Spinal cord (tissue), 10 donors: Measurements from ENCODE around the gene PHKG1. TPM values are rescaled to one million over a fixed set of nuclear protein-coding genes. Genes with fewer than 3 reads are reported as not detected.
"Not testable (repeated sequence)": the region's sequence is repeated elsewhere in the genome, so short reads cannot be mapped to it uniquely, and the experiment has no call there.

ENCODE experiments used
- DNase-seq, 6 donors: peaks; one replicate each; pipeline versions ENCODE4 v3.0.0 to v3.0.0-alpha.2; 2013 to 2015; ENCODE audit warnings: low spot score in 6 of 6, low read depth in 4 of 6
- H3K27ac ChIP-seq: one replicate; pipeline ENCODE4 v1.5.1; 2013; ENCODE audit warnings: low read depth, low read length, control low read depth
- H3K27me3 ChIP-seq: one replicate; pipeline ENCODE4 v1.6.1; 2013; ENCODE audit warnings: low read length; ENCODE audit not compliant: control insufficient read depth, insufficient read depth
- H3K36me3 ChIP-seq: one replicate; pipeline ENCODE4 v1.6.1; 2013; ENCODE audit warnings: low read length; ENCODE audit not compliant: control insufficient read depth, insufficient read depth
- H3K4me1 ChIP-seq: one replicate; pipeline ENCODE4 v1.6.1; 2013; ENCODE audit warnings: low read length; ENCODE audit not compliant: control insufficient read depth, insufficient read depth
- H3K4me3 ChIP-seq: one replicate; pipeline ENCODE4 v1.5.1; 2013; ENCODE audit warnings: low read depth, low read length, control low read depth
- H3K9me3 ChIP-seq: one replicate; pipeline ENCODE4 v1.6.1; 2013; ENCODE audit warnings: low read length; ENCODE audit not compliant: control insufficient read depth, insufficient read depth
- WGBS: methylation state at CpG from one replicate; pipeline ENCODE4 v1.1.5; 2013; ENCODE audit warnings: missing lambda C conversion rate; ENCODE audit not compliant: insufficient coverage; 5-methylcytosine and 5-hydroxymethylcytosine counted together
- polyA plus RNA-seq, 2 donors: library from polyadenylated mRNA; unstranded; fragments of 120-200 nt; gene quantifications; one replicate each; pipeline ENCODE4 v1.2.1, GENCODE V29; 2013; ENCODE audit not compliant: insufficient read length in 2 of 2
- total RNA-seq, 2 donors: library from RNA; depleted of rRNA in 1 of 2; stranded (reverse); fragments of 120-200 nt in 1 of 2; fragments of >200 nt in 1 of 2; gene quantifications; one replicate each; pipeline versions ENCODE4 v1.2.3 to v1.2.4, GENCODE V29; 2013 to 2014
- donor health status: healthy.

The PHKG1 gene
- total and polyA plus RNA-seq, 4 donors, result 6.5 to 14.9 (median 11.1) TPM

- H3K9me3 ChIP-seq, result no peaks in the 10 kb centered on the region
- H3K4me3 ChIP-seq, result no peak overlapping the region
- H3K27me3 ChIP-seq, result no peaks in the 10 kb centered on the region
- H3K27ac ChIP-seq, result no peak overlapping the region
- no peak for DNase-seq
- H3K36me3 ChIP-seq, result peaks cover 4% of the 10 kb centered on the region
- H3K4me1 ChIP-seq, result peaks cover 15% of the 10 kb centered on the region
- no CpG with 5 or more reads among the region's 1 CpG for WGBS
Measured at GRCh38 chr7:56048245-56048644, 44.5 kb downstream of the PHKG1 start.

DNA sequence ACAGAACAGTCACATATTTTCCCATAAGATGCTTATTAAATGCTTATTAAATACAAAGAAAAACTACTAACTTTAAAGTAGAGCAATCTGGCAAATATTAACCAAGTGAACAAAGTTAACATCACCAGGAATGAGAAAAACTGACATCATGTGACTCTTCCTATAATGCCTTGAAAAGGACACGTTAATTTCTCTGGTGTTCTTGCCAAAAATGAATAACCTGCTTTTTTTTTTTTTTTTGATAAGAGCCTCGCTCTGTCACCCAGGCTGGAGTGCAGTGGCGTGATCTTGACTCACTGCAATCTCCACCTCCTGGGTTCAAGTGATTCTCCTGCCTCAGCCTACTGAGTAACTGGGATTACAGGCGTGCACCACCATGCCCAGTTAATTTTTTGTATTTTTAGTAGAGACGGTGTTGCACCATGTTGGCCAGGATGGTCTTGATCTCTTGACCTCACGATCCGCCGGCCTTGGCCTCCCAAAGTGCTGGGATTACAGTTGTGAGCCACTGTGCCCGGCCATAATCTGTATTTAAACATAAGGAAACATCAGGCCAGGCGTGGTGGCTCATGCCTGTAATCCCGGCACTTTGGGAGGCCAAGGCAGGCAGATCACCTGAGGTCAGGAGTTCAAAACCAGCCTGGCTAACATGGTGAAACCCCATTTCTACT, 45.2 kb downstream of the PHKG1 start:
- WGBS, result 100% methylated on average over 8 of the region's 11 CpGs
- H3K4me3 ChIP-seq, H3K36me3 ChIP-seq, H3K27me3 ChIP-seq, H3K27ac ChIP-seq, DNase-seq, H3K9me3 ChIP-seq: not testable (repeated sequence)
- peaks cover 11% of the 10 kb centered on the region for H3K4me1 ChIP-seq

DNA sequence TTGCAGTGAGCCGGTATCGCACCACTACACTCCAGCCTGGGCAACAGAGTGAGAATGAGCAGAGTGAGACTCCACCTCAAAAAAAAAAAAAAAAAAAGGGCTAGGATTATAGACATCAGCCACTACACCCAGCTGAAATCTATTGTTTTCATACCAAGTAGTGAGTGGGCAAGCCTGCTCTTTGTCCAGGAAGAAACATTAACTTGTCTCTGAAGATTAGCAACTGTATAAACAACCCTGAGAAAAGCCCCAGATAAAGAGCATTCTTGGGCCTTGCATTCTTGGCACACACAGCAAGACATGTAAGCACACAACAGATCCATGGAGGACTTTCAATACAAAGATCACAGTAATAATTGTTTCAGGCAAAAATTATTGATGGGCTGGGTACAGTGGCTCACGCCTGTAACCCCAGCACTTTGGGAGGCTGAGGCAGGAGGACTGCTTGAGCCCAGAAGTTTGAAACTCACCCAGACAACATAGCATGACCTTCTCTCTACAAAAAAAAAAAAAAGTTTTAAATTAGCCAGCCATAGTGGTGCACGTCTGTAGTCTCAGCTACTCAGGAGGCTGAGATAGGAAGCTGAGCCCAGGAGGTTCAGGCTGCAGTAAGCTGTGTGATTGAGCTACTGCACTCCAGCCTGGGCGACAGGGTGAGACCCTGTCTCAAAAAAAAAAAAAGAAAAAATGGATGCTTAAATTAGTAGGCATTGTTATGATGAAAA, 45.9 kb downstream of the PHKG1 start:
- H3K4me3 ChIP-seq, result no peak overlapping the region
- peaks cover 8% of the 10 kb centered on the region for H3K4me1 ChIP-seq
- peaks cover 9% of the 10 kb centered on the region for H3K36me3 ChIP-seq
- H3K9me3 ChIP-seq, result no peaks in the 10 kb centered on the region
- DNase-seq, result peak in 1 of 6 donors; percentile 22
- H3K27me3 ChIP-seq, result no peaks in the 10 kb centered on the region
- WGBS, result 43% methylated on average over 1 of the region's 5 CpGs
- peak overlapping the region; percentile 16 for H3K27ac ChIP-seq

DNA sequence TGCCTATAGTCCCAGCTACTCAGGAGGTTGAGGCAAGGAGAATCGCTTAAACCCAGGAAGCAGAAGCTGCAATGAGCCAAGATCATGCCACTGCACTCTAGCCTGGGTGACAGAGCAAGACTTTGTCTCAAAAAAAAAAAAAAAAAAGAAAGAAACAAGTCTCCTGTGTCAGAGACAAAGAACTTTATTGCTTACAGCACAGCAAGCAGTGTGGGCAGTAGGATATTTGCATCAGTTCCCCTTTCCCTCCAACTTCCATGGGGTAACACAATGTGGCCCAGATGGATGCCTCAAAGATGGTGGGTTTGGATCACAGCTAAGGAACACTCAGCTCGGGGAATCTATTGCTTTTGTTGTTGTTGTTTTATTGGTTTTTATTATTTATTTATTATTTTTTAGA, 47.0 kb downstream of the PHKG1 start:
- H3K9me3 ChIP-seq, DNase-seq, H3K4me3 ChIP-seq, H3K27ac ChIP-seq, H3K27me3 ChIP-seq, H3K4me1 ChIP-seq: not testable (repeated sequence)
- no CpG with 5 or more reads among the region's 2 CpGs for WGBS
- H3K36me3 ChIP-seq, result peaks cover 14% of the 10 kb centered on the region

GRCh38 chr7:56040730-56041129, 52.0 kb downstream of the PHKG1 start:
- H3K9me3 ChIP-seq, result no peaks in the 10 kb centered on the region

GRCh38 chr7:56033671-56034432, 58.9 kb downstream of the PHKG1 start:
- Histone ChIP-seq H3K4me3 (peak overlapping the region; percentile 71), H3K9me3 (no peaks in the 10 kb centered on the region), H3K27me3 (no peaks in the 10 kb centered on the region), H3K27ac (peak overlapping the region; percentile 57), H3K4me1 (peaks cover 14% of the 10 kb centered on the region), H3K36me3 (peaks cover 21% of the 10 kb centered on the region)
- peak in 4 of 6 donors; percentile 33 to 89 (median 72) for DNase-seq
- 2% methylated on average over 27 of the region's 27 CpGs for WGBS

More at GRCh38 chr7:56040730-56041129, 52.0 kb downstream of the PHKG1 start:
- peaks cover 14% of the 10 kb centered on the region for H3K36me3 ChIP-seq
- 88% methylated on average over 3 of the region's 3 CpGs for WGBS
- no peak for DNase-seq
- no peaks in the 10 kb centered on the region for H3K27me3 ChIP-seq
- no peak overlapping the region for H3K4me3 ChIP-seq
- H3K27ac ChIP-seq, result no peak overlapping the region
- no peaks in the 10 kb centered on the region for H3K4me1 ChIP-seq

DNA sequence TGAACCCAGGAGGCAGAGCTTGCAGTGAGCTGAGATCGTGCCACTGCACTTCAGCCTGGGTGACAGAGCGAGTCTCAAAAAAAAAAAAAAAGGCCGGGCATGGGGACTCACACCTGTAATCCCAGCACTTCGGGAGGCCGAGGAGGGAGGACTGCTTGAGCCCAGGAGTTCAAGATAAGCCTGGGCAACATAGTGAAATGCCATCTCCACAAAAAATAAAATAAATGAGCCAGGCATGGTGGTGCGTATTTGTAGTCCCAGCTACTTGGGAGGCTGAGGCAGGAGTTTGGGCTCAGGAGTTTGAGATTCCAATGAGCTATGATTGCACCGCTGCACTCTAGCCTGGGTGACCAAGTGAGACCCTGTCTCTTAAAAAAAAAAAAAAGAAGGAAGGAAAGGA, 60.2 kb downstream of the PHKG1 start:
- Histone ChIP-seq H3K4me1 (peaks cover 14% of the 10 kb centered on the region), H3K36me3 (peaks cover 25% of the 10 kb centered on the region)
- WGBS, result 98% methylated on average over 6 of the region's 7 CpGs
- not testable (repeated sequence) for H3K9me3 ChIP-seq, H3K27ac ChIP-seq, DNase-seq, H3K4me3 ChIP-seq, H3K27me3 ChIP-seq

DNA sequence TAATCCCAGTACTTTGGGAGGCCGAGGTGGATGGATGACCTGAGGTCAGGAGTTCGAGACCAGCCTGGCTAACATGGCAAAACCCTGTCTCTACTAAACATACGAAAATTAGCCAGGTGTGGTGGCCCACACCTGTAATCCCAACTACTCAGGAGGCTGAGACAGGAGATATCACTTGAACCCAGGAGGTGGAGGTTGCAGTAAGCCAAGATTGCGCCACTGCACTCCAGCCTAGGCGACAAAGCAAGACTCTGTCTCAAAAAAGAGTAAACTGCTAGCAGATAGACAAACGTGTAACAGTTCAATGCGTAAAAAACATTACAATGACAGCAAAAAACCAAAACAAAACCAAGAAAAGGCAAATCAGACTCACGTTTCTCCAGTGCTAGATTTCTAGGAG, 61.2 kb downstream of the PHKG1 start:
- H3K4me3 ChIP-seq, H3K27ac ChIP-seq, DNase-seq, H3K27me3 ChIP-seq, H3K9me3 ChIP-seq: not testable (repeated sequence)
- peaks cover 14% of the 10 kb centered on the region for H3K4me1 ChIP-seq
- H3K36me3 ChIP-seq, result peaks cover 32% of the 10 kb centered on the region
- WGBS, result 82% methylated on average over 5 of the region's 8 CpGs

- no peaks in the 10 kb centered on the region for H3K27me3 ChIP-seq
- DNase-seq, result no peak
- peaks cover 36% of the 10 kb centered on the region for H3K36me3 ChIP-seq
- H3K4me1 ChIP-seq, result peaks cover 14% of the 10 kb centered on the region
- WGBS, result 97% methylated on average over 6 of the region's 8 CpGs
- H3K9me3 ChIP-seq, result no peaks in the 10 kb centered on the region
- no peak overlapping the region for H3K4me3 ChIP-seq
- H3K27ac ChIP-seq, result no peak overlapping the region
Measured at GRCh38 chr7:56030340-56030739, 62.4 kb downstream of the PHKG1 start.
